ENCODE measurements around the gene PSMB8. TPM values are rescaled to one million over a fixed set of nuclear protein-coding genes. Genes with fewer than 3 reads are reported as not detected.

The PSMB8 gene
- polyA plus RNA-seq, 1 donor (not counting 4 experiments of a cell fraction or from before 2014, with no cell fraction given) = 63.4 TPM

GRCh38 chr6:32854376-32855178, 10.7 kb upstream of the PSMB8 start:
- Histone ChIP-seq H3K79me2 (ENCODE audit: control insufficient read depth, insufficient read depth, low read length) (peaks cover 21% of the 10 kb centered on the region), H3K36me3 (ENCODE audit: control insufficient read depth in 2 of 2, extremely low read depth in 1 of 2, insufficient read depth in 2 of 2, low read length in 2 of 2) (peaks cover 12% of the 10 kb centered on the region in 2 experiments), H2AFZ (ENCODE audit: control insufficient read depth, low read length) (peak overlapping the region; percentile 86), H3K27me3 (ENCODE audit: control insufficient read depth, extremely low read depth, insufficient read depth, low read length) (no peaks in the 10 kb centered on the region), H3K9me1 (ENCODE audit: control insufficient read depth, extremely low read depth, insufficient read depth, low read length) (no peaks in the 10 kb centered on the region), H3K4me3 (ENCODE audit: control insufficient read depth in 2 of 3, extremely low read depth in 1 of 3, insufficient read depth in 2 of 3, low read depth in 1 of 3, low read length in 3 of 3) (peak overlapping the region; percentile 84 to 89 (median 86)), H3K4me2 (ENCODE audit: control insufficient read depth, extremely low read depth, insufficient read depth, low read depth, low read length) (peak overlapping the region; percentile 92), H3K27ac (ENCODE audit: control insufficient read depth, insufficient read depth, low read length) (peak overlapping the region; percentile 48), H3K4me1 (ENCODE audit: control insufficient read depth, extremely low read depth, insufficient read depth, low read length) (peaks cover 24% of the 10 kb centered on the region), H3K9me3 (ENCODE audit: control insufficient read depth, low read depth, low read length) (no peaks in the 10 kb centered on the region), H3K9ac (ENCODE audit: control insufficient read depth, extremely low read depth, insufficient read depth, low read length) (peak overlapping the region; percentile 93), H4K20me1 (ENCODE audit: control insufficient read depth, extremely low read depth, insufficient read depth, low read length) (no peaks in the 10 kb centered on the region)
- DNase-seq (ENCODE audit: low read depth, low spot score) (no peak), FAIRE-seq (no peak)
- dilution Hi-C loops (cut with MboI; ENCODE audit: extremely low pct_ligation_motif_present, low sequenced_read_pairs) = no loop called here
- TF ChIP-seq CTCF (optimal IDR thresholded peaks at IDR 0.05 in 1 of 3, IDR thresholded peaks at IDR 0.05 in 1 of 3, conservative IDR thresholded peaks at IDR 0.05 in 1 of 3; ENCODE audit: extremely low read depth in 1 of 3, insufficient read depth in 2 of 3, low read length in 3 of 3) (no peak), EZH2 (IDR thresholded peaks at IDR 0.05; ENCODE audit: low read length) (no peak)

- peaks cover 24% of the 10 kb centered on the region for H3K4me1 ChIP-seq (ENCODE audit: control insufficient read depth, extremely low read depth, insufficient read depth, low read length)
- peak within 1 kb of the TSS; percentile 97 for H2AFZ ChIP-seq (ENCODE audit: control insufficient read depth, low read length)
- H3K9me3 ChIP-seq (ENCODE audit: control insufficient read depth, low read depth, low read length) = no peaks in the 10 kb centered on the region
- FAIRE-seq = peak; percentile 41
- H3K9ac ChIP-seq (ENCODE audit: control insufficient read depth, extremely low read depth, insufficient read depth, low read length) = peak within 1 kb of the TSS; percentile 93
- no peaks in the 10 kb centered on the region for H3K9me1 ChIP-seq (ENCODE audit: control insufficient read depth, extremely low read depth, insufficient read depth, low read length)
- dilution Hi-C loops (cut with MboI; ENCODE audit: extremely low pct_ligation_motif_present, low sequenced_read_pairs) = no loop called here
- peak; percentile 76 for DNase-seq (ENCODE audit: low read depth, low spot score)
- no peaks in the 10 kb centered on the region for H3K27me3 ChIP-seq (ENCODE audit: control insufficient read depth, extremely low read depth, insufficient read depth, low read length)
- peak within 1 kb of the TSS; percentile 84 to 89 (median 86) for H3K4me3 ChIP-seq (ENCODE audit: control insufficient read depth in 2 of 3, extremely low read depth in 1 of 3, insufficient read depth in 2 of 3, low read depth in 1 of 3, low read length in 3 of 3)
- peaks cover 21% of the 10 kb centered on the region for H3K79me2 ChIP-seq (ENCODE audit: control insufficient read depth, insufficient read depth, low read length)
- peak within 1 kb of the TSS; percentile 95 for H3K27ac ChIP-seq (ENCODE audit: control insufficient read depth, insufficient read depth, low read length)
- TF ChIP-seq CTCF (optimal IDR thresholded peaks at IDR 0.05 in 1 of 3, IDR thresholded peaks at IDR 0.05 in 1 of 3, conservative IDR thresholded peaks at IDR 0.05 in 1 of 3; ENCODE audit: extremely low read depth in 1 of 3, insufficient read depth in 2 of 3, low read length in 3 of 3) (peak; percentile 59 to 83 (median 81)), EZH2 (IDR thresholded peaks at IDR 0.05; ENCODE audit: low read length) (no peak)
- H3K36me3 ChIP-seq (ENCODE audit: control insufficient read depth in 2 of 2, extremely low read depth in 1 of 2, insufficient read depth in 2 of 2, low read length in 2 of 2) = peaks cover 13 to 15% of the 10 kb centered on the region in 2 experiments
- peak within 1 kb of the TSS; percentile 92 for H3K4me2 ChIP-seq (ENCODE audit: control insufficient read depth, extremely low read depth, insufficient read depth, low read depth, low read length)
- H4K20me1 ChIP-seq (ENCODE audit: control insufficient read depth, extremely low read depth, insufficient read depth, low read length) = no peaks in the 10 kb centered on the region
These were observed 9.9 kb upstream of the PSMB8 start, which contains the start of the genes PSMB9 and TAP1 for GRCh38 chr6:32853541-32854375. Gene PSMB9 (plus strand): TSS chr6:32854192. CDS start chr6:32854230, 38 bp downstream. Gene TAP1 (minus strand): TSS chr6:32853704. CDS start chr6:32853636, 68 bp downstream.

Data from keratinocyte (primary cell).